DOHH2 (cell line): Measurements from ENCODE around the gene LTBR.

Source experiments
- H3F3A ChIP-seq: fragments of 200-600 bp; sonication (generic), shearing (Covaris generic); 2 replicates; pipeline ENCODE4 v1.6.0; 2016; ENCODE audit warnings: antibody characterized with exemption, mild to moderate bottlenecking; ENCODE audit not compliant: control insufficient read depth, insufficient read depth
- H3K27ac ChIP-seq: fragments of 200-600 bp; sonication (generic); 2 replicates; pipeline ENCODE4 v1.5.1; 2014; ENCODE audit warnings: low read depth, mild to moderate bottlenecking, low read length, moderate library complexity
- H3K27me3 ChIP-seq: fragments of 200-600 bp; sonication (generic); 2 replicates; pipeline ENCODE4 v1.6.1; 2014; ENCODE audit warnings: mild to moderate bottlenecking, low read length, mixed read lengths; ENCODE audit not compliant: control insufficient read depth
- H3K36me3 ChIP-seq: fragments of 200-600 bp; sonication (generic); 2 replicates; pipeline ENCODE4 v1.6.1; 2014; ENCODE audit warnings: mild to moderate bottlenecking, low read length, moderate library complexity, mixed read lengths; ENCODE audit not compliant: control insufficient read depth
- H3K4me1 ChIP-seq: fragments of 200-600 bp; sonication (generic); 2 replicates; pipeline ENCODE4 v1.6.1; 2014; ENCODE audit warnings: mild to moderate bottlenecking, low read length, mixed read lengths; ENCODE audit not compliant: control insufficient read depth
- H3K4me2 ChIP-seq: fragments of 200-600 bp; sonication (generic); 2 replicates; pipeline ENCODE4 v1.6.0; 2014; ENCODE audit warnings: mild to moderate bottlenecking, low read length, moderate library complexity
- H3K4me3 ChIP-seq: fragments of 200-600 bp; sonication (generic); 2 replicates; pipeline ENCODE4 v1.5.1; 2014; ENCODE audit warnings: mild to moderate bottlenecking, low read length, mixed read lengths
- H3K79me2 ChIP-seq: fragments of 200-600 bp; sonication (generic); 2 replicates; pipeline ENCODE4 v1.6.1; 2014; ENCODE audit warnings: mild to moderate bottlenecking, low read length, mixed read lengths; ENCODE audit not compliant: control insufficient read depth
- H3K9me2 ChIP-seq: fragments of 200-600 bp; sonication (generic); replicated peaks from 2 replicates; pipeline ENCODE4 v1.6.1; 2014; ENCODE audit warnings: mild to moderate bottlenecking, low read length, mixed read lengths; ENCODE audit not compliant: control insufficient read depth
- H3K9me3 ChIP-seq: fragments of 200-600 bp; sonication (generic); 2 replicates; pipeline ENCODE4 v1.6.1; 2014; ENCODE audit warnings: antibody characterized with exemption, low read length, mixed read lengths; ENCODE audit not compliant: control insufficient read depth, insufficient read depth
- H4K20me1 ChIP-seq: fragments of 200-600 bp; sonication (generic); 2 replicates; pipeline ENCODE4 v1.6.0; 2014; ENCODE audit warnings: low read depth, mild to moderate bottlenecking, antibody characterized with exemption, low read length, moderate library complexity; ENCODE audit not compliant: control insufficient read depth, insufficient read depth
- EZH2phosphoT487 ChIP-seq: fragments of 200-600 bp; sonication (generic); IDR thresholded peaks from 2 replicates; pipeline ENCODE4 v1.6.1; 2017; ENCODE audit warnings: borderline replicate concordance, mild to moderate bottlenecking, antibody characterized with exemption, low read length, moderate library complexity, mixed read lengths
- TF ChIP-seq, protein P1 (sequence below): fragments of 200-600 bp; sonication (generic); IDR thresholded peaks from one replicate; pipeline ENCODE4 v1.5.1; 2014; ENCODE audit warnings: antibody characterized with exemption, mild to moderate bottlenecking, low read depth, low read length; ENCODE audit not compliant: poor library complexity, severe bottlenecking

The LTBR gene

DNA sequence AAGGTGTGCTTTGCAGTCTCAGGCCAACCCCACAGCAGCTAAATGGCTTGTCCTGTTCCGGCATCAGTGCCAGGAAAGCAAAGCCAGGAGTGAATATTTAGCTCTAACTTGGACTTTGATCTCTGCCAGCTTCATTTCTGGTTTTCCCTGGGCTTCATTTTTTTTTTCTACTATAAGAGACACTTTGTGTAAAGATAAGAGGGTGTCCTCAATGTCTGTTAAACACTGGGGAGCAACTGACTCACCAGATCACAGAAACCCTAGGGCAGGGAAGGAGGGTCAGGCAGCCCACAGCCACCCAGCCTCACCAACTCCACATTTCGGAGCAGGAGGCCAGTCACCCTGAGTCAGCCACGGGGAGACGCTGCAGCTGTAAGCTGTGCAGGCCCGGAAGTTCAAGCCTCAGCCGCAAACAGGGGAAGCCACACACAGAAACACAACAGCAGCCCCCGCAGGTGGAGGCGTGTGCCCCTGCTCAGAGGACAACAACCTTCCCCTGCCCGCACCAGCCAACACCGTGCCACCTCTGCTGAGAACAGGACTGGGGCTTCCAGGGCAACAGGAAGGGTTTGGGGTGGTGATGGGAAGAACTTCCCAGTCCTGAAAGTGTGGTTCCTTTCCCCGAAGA is 48.4 kb upstream of the LTBR start:
- Histone ChIP-seq H4K20me1 (no peaks in the 10 kb centered on the region), H3K9me2 (no peaks in the 10 kb centered on the region), H3K9me3 (no peaks in the 10 kb centered on the region), H3F3A (peaks cover 25% of the 10 kb centered on the region), H3K4me1 (peaks cover 70% of the 10 kb centered on the region), H3K27me3 (no peaks in the 10 kb centered on the region), H3K36me3 (peaks cover 70% of the 10 kb centered on the region), H3K4me3 (peak overlapping the region; percentile 100), H3K27ac (peak overlapping the region; percentile 93), H3K4me2 (peak overlapping the region; percentile 92), H3K79me2 (peaks cover 63% of the 10 kb centered on the region)
- TF ChIP-seq, protein P1, sequence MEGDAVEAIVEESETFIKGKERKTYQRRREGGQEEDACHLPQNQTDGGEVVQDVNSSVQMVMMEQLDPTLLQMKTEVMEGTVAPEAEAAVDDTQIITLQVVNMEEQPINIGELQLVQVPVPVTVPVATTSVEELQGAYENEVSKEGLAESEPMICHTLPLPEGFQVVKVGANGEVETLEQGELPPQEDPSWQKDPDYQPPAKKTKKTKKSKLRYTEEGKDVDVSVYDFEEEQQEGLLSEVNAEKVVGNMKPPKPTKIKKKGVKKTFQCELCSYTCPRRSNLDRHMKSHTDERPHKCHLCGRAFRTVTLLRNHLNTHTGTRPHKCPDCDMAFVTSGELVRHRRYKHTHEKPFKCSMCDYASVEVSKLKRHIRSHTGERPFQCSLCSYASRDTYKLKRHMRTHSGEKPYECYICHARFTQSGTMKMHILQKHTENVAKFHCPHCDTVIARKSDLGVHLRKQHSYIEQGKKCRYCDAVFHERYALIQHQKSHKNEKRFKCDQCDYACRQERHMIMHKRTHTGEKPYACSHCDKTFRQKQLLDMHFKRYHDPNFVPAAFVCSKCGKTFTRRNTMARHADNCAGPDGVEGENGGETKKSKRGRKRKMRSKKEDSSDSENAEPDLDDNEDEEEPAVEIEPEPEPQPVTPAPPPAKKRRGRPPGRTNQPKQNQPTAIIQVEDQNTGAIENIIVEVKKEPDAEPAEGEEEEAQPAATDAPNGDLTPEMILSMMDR, result peak; percentile 88
- TF ChIP-seq EZH2phosphoT487, result no peak

DNA sequence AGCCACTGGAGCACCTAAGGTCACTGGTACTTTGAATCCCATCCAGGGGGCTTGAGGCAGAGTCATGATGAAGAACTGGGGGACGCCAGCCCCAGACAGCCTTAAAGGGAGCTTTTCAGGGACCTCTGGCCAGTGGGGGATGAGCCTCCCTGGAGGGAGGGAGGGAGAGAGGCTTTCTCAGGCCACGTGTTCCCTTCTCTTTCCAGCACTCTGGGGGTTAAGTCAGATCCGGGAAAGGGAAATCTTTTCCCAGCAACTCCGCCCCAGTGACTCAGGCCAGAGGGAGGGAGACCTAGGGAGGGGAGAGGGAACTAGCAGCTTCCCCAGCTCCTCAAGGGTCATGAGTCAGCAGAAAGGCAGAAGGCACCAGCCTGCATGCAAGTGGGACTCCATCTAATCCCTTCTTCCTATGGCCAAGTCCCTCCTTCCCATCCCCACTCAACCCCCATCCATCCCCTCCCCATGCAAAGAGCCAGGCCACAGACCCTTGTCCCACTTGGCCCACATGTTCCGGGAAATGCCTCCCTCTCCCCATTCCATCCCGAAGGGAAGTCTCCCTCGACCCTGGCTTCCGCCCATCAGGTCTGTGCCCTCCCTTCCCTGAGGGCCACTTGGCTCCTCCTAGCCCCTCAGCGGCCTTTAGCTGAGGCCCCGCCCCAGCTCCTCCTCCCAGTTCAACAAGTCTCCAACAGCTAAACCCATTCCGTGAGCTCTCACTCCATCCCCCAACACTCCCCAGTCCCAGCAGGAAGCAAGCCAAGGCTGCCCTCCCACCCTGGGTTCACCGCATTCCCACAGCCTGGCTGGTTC is 47.7 kb upstream of the LTBR start:
- peaks cover 63% of the 10 kb centered on the region for H3K4me1 ChIP-seq
- TF ChIP-seq EZH2phosphoT487, result no peak
- TF ChIP-seq, protein P1, result no peak
- peak overlapping the region; percentile 93 for H3K27ac ChIP-seq
- no peaks in the 10 kb centered on the region for H4K20me1 ChIP-seq
- peak overlapping the region; percentile 92 for H3K4me2 ChIP-seq
- peaks cover 70% of the 10 kb centered on the region for H3K79me2 ChIP-seq
- H3K27me3 ChIP-seq, result no peaks in the 10 kb centered on the region
- no peaks in the 10 kb centered on the region for H3K9me2 ChIP-seq
- H3F3A ChIP-seq, result peaks cover 25% of the 10 kb centered on the region
- H3K4me3 ChIP-seq, result peak overlapping the region; percentile 100
- no peaks in the 10 kb centered on the region for H3K9me3 ChIP-seq
- peaks cover 68% of the 10 kb centered on the region for H3K36me3 ChIP-seq

DNA sequence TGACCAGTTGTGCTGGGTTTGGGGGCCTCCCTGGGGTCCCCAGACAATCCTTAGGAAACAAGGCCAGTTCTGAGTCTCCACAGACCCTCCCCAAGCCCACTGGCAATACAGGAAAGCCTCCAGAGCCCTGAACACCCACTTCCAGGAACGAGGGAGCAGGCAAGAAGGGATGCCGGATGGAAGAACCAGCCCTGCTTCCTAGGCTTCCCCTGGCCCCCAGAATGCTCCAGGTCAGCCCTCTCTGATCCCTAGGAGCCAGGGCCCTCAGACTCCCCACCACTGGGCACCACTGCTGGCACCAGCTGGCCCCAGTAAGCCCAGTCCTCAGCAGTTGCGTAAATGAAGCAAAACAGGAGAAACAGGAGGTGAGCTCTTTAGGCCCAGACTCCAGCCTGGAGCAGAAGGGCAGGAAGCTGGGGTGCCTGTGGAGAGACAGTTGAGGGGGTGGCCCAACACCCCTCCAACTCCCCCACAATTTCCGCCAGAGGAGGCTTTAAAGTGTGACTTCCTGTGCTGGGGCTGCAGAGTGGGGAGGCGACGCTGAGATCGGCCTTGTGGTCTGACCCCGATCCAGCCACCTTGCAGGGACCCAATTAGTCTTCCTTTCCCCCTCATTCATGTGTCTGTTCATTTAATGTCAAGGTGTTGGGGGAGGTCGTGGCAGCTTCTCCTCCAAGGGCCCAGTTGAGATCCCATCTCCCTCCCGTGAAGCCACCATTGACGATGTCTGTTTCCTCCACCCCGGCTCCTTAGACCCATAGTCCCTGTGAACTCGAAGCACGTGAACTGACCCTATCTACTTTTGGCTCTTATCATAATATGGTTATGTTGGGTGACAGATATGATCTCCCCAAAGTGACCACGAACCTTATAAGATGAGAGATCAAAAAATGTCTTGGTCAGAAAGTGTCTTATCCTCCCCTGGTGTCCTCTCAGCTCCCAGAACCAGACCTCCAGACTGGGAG is 46.8 kb upstream of the LTBR start:
- Histone ChIP-seq H3K9me3 (no peaks in the 10 kb centered on the region), H3K4me3 (peak overlapping the region; percentile 100), H3F3A (peaks cover 25% of the 10 kb centered on the region), H3K27me3 (no peaks in the 10 kb centered on the region), H3K27ac (peak overlapping the region; percentile 93), H3K4me2 (peak overlapping the region; percentile 92), H3K9me2 (no peaks in the 10 kb centered on the region), H3K36me3 (peaks cover 67% of the 10 kb centered on the region), H3K79me2 (peaks cover 79% of the 10 kb centered on the region), H3K4me1 (peaks cover 62% of the 10 kb centered on the region), H4K20me1 (no peaks in the 10 kb centered on the region)
- TF ChIP-seq, protein P1, result no peak
- TF ChIP-seq EZH2phosphoT487, result no peak
